ENCODE results near the gene VAC14.

GRCh38 chr16:70665113-70665694 lies 135.8 kb downstream of the VAC14 start:
- TF ChIP-seq CTCF (IDR thresholded peaks at IDR 0.05) (no peak), POLR2A (IDR thresholded peaks at IDR 0.05) (no peak)

Data from esophagus squamous epithelium (tissue), 4 donors.